Fibroblast of lung (primary cell): ENCODE data around the gene DEK. TPM values are rescaled to one million over a fixed set of nuclear protein-coding genes. Genes with fewer than 3 reads are reported as not detected.

Experiments
- DNase-seq, 2 donors: peaks; one replicate each; pipeline versions ENCODE4 v3.0.0 to v3.0.0-alpha.2; 2010; ENCODE audit warnings: low read depth in 2 of 2
- H2AFZ ChIP-seq: 2 replicates; pipeline ENCODE4 v1.5.1; 2012; ENCODE audit warnings: low read length, control low read depth, inconsistent platforms
- H3K27ac ChIP-seq: 2 replicates; pipeline ENCODE4 v1.5.1; 2011; ENCODE audit warnings: low read length, control low read depth; ENCODE audit not compliant: insufficient read depth
- H3K27me3 ChIP-seq: 2 replicates; pipeline ENCODE4 v1.5.1; 2011; ENCODE audit warnings: mild to moderate bottlenecking, low read length; ENCODE audit not compliant: control insufficient read depth, insufficient read depth
- H3K36me3 ChIP-seq: 2 replicates; pipeline ENCODE4 v1.5.1; 2011; ENCODE audit warnings: low read length; ENCODE audit not compliant: control insufficient read depth, insufficient read depth
- H3K4me1 ChIP-seq: 2 replicates; pipeline ENCODE4 v1.5.1; 2011; ENCODE audit warnings: low read length; ENCODE audit not compliant: control insufficient read depth, insufficient read depth; ENCODE audit errors: extremely low read depth
- H3K4me2 ChIP-seq: 2 replicates; pipeline ENCODE4 v1.5.1; 2011; ENCODE audit warnings: low read length, control low read depth; ENCODE audit not compliant: insufficient read depth; ENCODE audit errors: extremely low read depth
- H3K4me3 ChIP-seq, 4 experiments: fragments of 200-600 bp in 1 of 4; sonication (generic) in 1 of 4; replicated peaks in 1 of 4; 2 replicates each; pipeline ENCODE4 v1.5.1; 2011 to 2016; ENCODE audit warnings: low read length in 4 of 4, low read depth in 3 of 4, mild to moderate bottlenecking in 3 of 4, control low read depth in 2 of 4, inconsistent platforms in 1 of 4, mixed read lengths in 1 of 4; ENCODE audit not compliant: insufficient read depth in 1 of 4; ENCODE audit errors: control extremely low read depth in 1 of 4
- H3K79me2 ChIP-seq: 2 replicates; pipeline ENCODE4 v1.5.1; 2012; ENCODE audit warnings: mild to moderate bottlenecking, low read length, inconsistent platforms; ENCODE audit not compliant: control insufficient read depth, insufficient read depth
- H3K9ac ChIP-seq: 2 replicates; pipeline ENCODE4 v1.5.1; 2011; ENCODE audit warnings: mild to moderate bottlenecking, low read length, control low read depth; ENCODE audit not compliant: insufficient read depth
- H3K9me3 ChIP-seq: 2 replicates; pipeline ENCODE4 v1.5.1; 2012; ENCODE audit warnings: low read depth, low read length; ENCODE audit not compliant: control insufficient read depth, insufficient read depth
- H4K20me1 ChIP-seq: 2 replicates; pipeline ENCODE4 v1.5.1; 2011; ENCODE audit warnings: low read length; ENCODE audit not compliant: control insufficient read depth, insufficient read depth; ENCODE audit errors: extremely low read depth
- EZH2 ChIP-seq: IDR thresholded peaks from 2 replicates; pipeline ENCODE4 v1.5.1; 2012; ENCODE audit warnings: low read length, control low read depth, mild to moderate bottlenecking; ENCODE audit errors: missing control alignments
- polyA plus RNA-seq, 2 donors: library from polyadenylated mRNA; depleted of rRNA in 1 of 2; stranded (reverse) in 1 of 2; unstranded in 1 of 2; fragments of >200 nt; gene quantifications; 2 replicates each; pipeline ENCODE4 v1.2.1, GENCODE V29; 2011 to 2012; ENCODE audit warnings: missing spikeins in 1 of 2
- total RNA-seq: library from RNA; depleted of rRNA; stranded (reverse); fragments of >200 nt; gene quantifications from 2 replicates; pipeline ENCODE4 v1.2.1, GENCODE V29; 2014
- TF ChIP-seq, protein P1 (sequence below), 2 donors: IDR thresholded peaks in 1 of 2; conservative IDR thresholded peaks in 1 of 2; 1 replicate in 1 of 2; 2 replicates in 1 of 2; pipeline ENCODE4 v1.5.1; 2011 to 2012; ENCODE audit warnings: low read length in 2 of 2, control low read depth in 1 of 2, inconsistent platforms in 1 of 2, low read depth in 1 of 2, mild to moderate bottlenecking in 1 of 2

DEK gene
- total and polyA plus RNA-seq, 2 donors (not counting 1 experiment from before 2014, with no cell fraction given), result 108 to 148 TPM

DNA sequence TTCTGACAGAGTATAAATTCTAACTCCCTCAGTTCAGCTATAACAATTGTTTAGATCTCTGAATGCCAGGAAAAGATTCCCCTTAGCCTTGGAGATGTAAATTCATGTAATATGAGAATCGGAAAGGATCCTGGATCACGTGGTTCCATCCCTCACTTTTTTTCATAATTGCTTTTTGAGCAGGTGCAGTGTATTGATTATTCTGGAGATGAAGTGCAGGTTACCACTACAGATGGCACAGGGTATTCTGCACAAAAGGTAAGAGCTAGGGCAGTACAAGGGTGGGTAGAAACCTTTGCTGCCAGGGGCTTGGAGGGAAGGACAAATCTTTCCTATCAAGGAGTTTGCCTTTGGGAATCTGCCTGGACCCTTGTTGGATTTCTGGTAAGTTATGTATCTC is 56.4 kb downstream of the DEK start:
- H4K20me1 ChIP-seq, result no peaks in the 10 kb centered on the region
- no peaks in the 10 kb centered on the region for H3K4me1 ChIP-seq
- H3K4me2 ChIP-seq, result no peak overlapping the region
- no peaks in the 10 kb centered on the region for H3K36me3 ChIP-seq
- no peaks in the 10 kb centered on the region for H3K79me2 ChIP-seq
- H3K4me3 ChIP-seq, result no peak overlapping the region
- no peak for DNase-seq
- H2AFZ ChIP-seq, result no peak overlapping the region
- no peaks in the 10 kb centered on the region for H3K9me3 ChIP-seq
- TF ChIP-seq, protein P1, sequence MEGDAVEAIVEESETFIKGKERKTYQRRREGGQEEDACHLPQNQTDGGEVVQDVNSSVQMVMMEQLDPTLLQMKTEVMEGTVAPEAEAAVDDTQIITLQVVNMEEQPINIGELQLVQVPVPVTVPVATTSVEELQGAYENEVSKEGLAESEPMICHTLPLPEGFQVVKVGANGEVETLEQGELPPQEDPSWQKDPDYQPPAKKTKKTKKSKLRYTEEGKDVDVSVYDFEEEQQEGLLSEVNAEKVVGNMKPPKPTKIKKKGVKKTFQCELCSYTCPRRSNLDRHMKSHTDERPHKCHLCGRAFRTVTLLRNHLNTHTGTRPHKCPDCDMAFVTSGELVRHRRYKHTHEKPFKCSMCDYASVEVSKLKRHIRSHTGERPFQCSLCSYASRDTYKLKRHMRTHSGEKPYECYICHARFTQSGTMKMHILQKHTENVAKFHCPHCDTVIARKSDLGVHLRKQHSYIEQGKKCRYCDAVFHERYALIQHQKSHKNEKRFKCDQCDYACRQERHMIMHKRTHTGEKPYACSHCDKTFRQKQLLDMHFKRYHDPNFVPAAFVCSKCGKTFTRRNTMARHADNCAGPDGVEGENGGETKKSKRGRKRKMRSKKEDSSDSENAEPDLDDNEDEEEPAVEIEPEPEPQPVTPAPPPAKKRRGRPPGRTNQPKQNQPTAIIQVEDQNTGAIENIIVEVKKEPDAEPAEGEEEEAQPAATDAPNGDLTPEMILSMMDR (conservative IDR thresholded peaks at IDR 0.05 in 1 of 2, IDR thresholded peaks at IDR 0.05 in 1 of 2; ENCODE audit: low read depth in 1 of 2, low read length in 2 of 2), result no peak
- TF ChIP-seq EZH2, result no peak
- no peak overlapping the region for H3K9ac ChIP-seq
- no peak overlapping the region for H3K27ac ChIP-seq
- H3K27me3 ChIP-seq, result no peaks in the 10 kb centered on the region

DNA sequence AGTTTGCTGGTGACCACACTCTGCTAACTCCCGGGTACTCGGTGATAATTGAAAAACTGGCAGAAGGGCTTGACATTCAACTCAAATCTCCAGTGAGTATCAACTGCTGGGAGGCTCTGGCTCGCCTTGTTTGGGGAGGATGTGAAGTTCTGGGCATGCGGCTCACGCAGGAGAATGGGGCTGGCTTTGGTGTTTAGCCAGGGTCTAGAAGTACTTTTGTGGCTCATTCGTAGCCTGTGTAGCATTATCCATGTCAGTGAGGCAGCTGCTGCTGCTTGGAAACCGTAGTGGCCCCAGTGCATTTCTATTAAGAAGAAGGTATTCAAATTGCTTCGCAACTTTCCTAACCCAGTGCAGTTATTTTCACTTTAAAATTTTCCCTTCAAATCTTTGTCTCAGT is 56.9 kb downstream of the DEK start:
- no peak for TF ChIP-seq EZH2
- TF ChIP-seq, protein P1 (conservative IDR thresholded peaks at IDR 0.05 in 1 of 2, IDR thresholded peaks at IDR 0.05 in 1 of 2; ENCODE audit: low read depth in 1 of 2, low read length in 2 of 2), result no peak

DNA sequence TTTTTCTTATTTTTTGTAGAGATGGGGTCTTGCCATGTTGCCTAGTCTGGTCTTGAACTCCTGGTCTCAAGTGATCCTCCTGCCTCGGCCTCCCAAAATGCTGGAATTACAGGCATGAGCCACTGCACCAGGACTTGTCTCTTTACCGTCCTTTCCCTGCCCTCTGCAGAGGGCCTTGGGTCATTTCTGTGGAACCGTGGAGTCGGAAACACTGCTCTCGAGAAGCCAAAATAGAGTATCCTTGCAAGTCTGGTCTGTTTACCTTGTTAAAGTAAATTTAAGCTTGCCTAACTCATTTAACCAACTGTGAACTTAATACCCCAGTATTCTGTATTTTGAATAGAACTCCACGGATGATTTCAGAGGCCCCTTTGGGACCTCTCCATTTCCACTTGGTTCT is 57.7 kb downstream of the DEK start:
- Histone ChIP-seq H3K36me3 (no peaks in the 10 kb centered on the region), H3K4me2 (no peak overlapping the region), H3K9me3 (no peaks in the 10 kb centered on the region), H3K4me1 (no peaks in the 10 kb centered on the region), H2AFZ (no peak overlapping the region), H3K9ac (no peak overlapping the region), H3K27me3 (no peaks in the 10 kb centered on the region), H3K27ac (no peak overlapping the region), H3K79me2 (no peaks in the 10 kb centered on the region), H4K20me1 (no peaks in the 10 kb centered on the region), H3K4me3 (no peak overlapping the region)
- TF ChIP-seq, protein P1 (conservative IDR thresholded peaks at IDR 0.05 in 1 of 2, IDR thresholded peaks at IDR 0.05 in 1 of 2; ENCODE audit: low read depth in 1 of 2, low read length in 2 of 2), result no peak
- no peak for TF ChIP-seq EZH2
- DNase-seq, result no peak

More for the DNA sequence above, 56.9 kb downstream of the DEK start:
- no peaks in the 10 kb centered on the region for H3K36me3 ChIP-seq
- H3K4me1 ChIP-seq, result no peaks in the 10 kb centered on the region
- DNase-seq, result peak; percentile 6 to 11
- no peak overlapping the region for H2AFZ ChIP-seq
- H3K27me3 ChIP-seq, result no peaks in the 10 kb centered on the region
- no peak overlapping the region for H3K9ac ChIP-seq
- H3K27ac ChIP-seq, result no peak overlapping the region
- no peaks in the 10 kb centered on the region for H4K20me1 ChIP-seq
- H3K4me3 ChIP-seq, result no peak overlapping the region
- H3K4me2 ChIP-seq, result no peak overlapping the region
- H3K79me2 ChIP-seq, result no peaks in the 10 kb centered on the region
- no peaks in the 10 kb centered on the region for H3K9me3 ChIP-seq
